Fibroblast of mammary gland (primary cell): Measurements from ENCODE around the gene CCDC158.

Source experiments
- DNase-seq: peaks from one replicate; pipeline ENCODE4 v3.0.0-alpha.2; 2010; ENCODE audit warnings: low read depth
- H3K4me3 ChIP-seq: 2 replicates; pipeline ENCODE4 v1.5.1; 2011; ENCODE audit warnings: low read depth, mild to moderate bottlenecking, low read length, moderate library complexity; ENCODE audit not compliant: control insufficient read depth
- CTCF ChIP-seq: conservative IDR thresholded peaks from 2 replicates; pipeline ENCODE4 v1.5.1; 2011; ENCODE audit warnings: low read depth, low read length, inconsistent platforms; ENCODE audit not compliant: control insufficient read depth, insufficient read depth

CCDC158 gene

GRCh38 chr4:76410636-76411035, 10.3 kb downstream of the CCDC158 start:
- no peak for TF ChIP-seq CTCF
- no peak overlapping the region for H3K4me3 ChIP-seq
- no peak for DNase-seq

- H3K4me3 ChIP-seq = no peak overlapping the region
- DNase-seq = no peak
- no peak for TF ChIP-seq CTCF
These were observed 13.4 kb downstream of the CCDC158 start for GRCh38 chr4:76407440-76408119.

GRCh38 chr4:76406081-76406480, 14.9 kb downstream of the CCDC158 start:
- H3K4me3 ChIP-seq = no peak overlapping the region
- no peak for DNase-seq
- TF ChIP-seq CTCF = no peak

- no peak overlapping the region for H3K4me3 ChIP-seq
- TF ChIP-seq CTCF = no peak
- DNase-seq = no peak
These were observed 19.3 kb downstream of the CCDC158 start for GRCh38 chr4:76401654-76402053.

GRCh38 chr4:76388160-76388908, 32.6 kb downstream of the CCDC158 start:
- H3K4me3 ChIP-seq = no peak overlapping the region
- no peak for TF ChIP-seq CTCF
- DNase-seq = no peak

GRCh38 chr4:76386566-76387305, 34.2 kb downstream of the CCDC158 start:
- no peak for DNase-seq
- H3K4me3 ChIP-seq = no peak overlapping the region
- TF ChIP-seq CTCF = no peak
